ENCODE measurements around the gene ECEL1.
"Not testable (repeated sequence)": the region's sequence is repeated elsewhere in the genome, so short reads cannot be mapped to it uniquely, and the experiment has no call there.

ECEL1 gene

DNA sequence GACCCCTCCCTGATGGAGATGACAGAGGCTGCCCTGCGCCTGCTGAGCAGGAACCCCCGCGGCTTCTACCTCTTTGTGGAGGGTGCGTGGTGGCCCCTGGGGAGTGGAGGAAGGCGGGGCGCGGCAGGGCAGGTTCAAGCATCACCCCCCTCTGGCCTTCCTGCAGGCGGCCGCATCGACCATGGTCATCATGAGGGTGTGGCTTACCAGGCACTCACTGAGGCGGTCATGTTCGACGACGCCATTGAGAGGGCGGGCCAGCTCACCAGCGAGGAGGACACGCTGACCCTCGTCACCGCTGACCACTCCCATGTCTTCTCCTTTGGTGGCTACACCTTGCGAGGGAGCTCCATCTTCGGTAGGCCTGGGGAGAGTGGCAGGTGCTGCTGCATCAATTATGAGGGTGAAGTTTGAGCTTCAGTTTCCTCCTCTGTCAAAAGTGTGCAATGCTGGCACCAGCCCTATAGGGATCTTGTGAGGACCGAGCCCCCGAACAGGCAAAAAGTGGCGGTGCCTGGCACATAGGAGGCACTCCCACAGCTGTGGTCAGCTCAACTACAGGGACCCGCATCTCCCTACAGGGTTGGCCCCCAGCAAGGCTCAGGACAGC, 29.5 kb downstream of the ECEL1 start:
- DNase-seq = no peak

DNA sequence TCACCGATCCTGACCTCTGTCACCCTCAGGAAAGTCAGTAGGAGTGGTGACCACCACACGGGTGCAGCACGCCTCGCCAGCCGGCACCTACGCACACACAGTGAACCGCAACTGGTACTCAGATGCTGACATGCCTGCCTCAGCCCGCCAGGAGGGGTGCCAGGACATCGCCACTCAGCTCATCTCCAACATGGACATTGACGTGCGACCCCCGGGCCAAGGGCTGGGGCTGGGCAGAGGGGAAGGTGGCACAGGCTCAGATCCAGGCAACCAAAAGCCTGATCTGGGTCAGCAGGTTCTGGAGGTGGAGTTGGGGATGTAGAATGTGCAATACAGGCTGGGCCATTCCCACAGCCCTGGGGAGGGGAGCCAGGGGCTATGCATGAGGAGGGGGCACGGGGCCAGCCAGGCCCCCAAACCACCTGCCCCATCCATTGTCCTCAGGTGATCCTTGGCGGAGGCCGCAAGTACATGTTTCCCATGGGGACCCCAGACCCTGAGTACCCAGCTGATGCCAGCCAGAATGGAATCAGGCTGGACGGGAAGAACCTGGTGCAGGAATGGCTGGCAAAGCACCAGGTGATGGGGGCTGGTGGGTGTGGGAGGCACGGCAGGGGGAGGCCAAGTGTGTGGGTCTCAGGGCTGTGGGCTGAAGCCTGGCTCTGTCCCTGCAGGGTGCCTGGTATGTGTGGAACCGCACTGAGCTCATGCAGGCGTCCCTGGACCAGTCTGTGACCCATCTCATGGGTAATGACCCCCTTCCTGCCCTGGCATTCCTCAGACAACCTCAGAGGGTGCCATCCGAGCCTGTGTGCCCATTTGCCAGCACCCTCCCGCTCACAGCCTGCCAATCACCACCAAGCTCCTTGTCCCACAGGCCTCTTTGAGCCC, 30.3 kb downstream of the ECEL1 start:
- DNase-seq = no peak

DNA sequence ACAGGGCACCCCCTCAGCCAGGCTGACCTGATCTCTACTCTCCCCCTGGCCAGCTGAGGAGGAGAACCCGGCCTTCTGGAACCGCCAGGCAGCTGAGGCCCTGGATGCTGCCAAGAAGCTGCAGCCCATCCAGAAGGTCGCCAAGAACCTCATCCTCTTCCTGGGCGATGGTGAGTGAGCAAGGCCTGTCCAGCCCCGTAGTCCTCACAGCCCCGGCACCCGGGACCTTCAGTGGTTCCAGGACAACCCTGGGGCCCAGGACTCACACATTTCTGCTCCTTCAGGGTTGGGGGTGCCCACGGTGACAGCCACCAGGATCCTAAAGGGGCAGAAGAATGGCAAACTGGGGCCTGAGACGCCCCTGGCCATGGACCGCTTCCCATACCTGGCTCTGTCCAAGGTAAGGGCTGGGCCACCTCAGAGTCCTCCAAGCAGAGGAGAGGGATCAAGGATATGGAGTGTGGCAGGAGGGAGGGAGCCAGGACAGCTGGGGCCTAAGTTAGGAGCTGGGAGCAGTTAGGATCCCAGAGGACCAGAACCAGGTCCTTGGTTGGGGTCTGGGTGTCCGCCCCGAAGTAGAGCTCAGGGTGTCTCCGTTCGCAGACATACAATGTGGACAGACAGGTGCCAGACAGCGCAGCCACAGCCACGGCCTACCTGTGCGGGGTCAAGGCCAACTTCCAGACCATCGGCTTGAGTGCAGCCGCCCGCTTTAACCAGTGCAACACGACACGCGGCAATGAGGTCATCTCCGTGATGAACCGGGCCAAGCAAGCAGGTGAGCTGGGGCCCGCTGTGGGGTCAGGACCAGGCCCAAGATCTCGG, 31.1 kb downstream of the ECEL1 start:
- no peak for DNase-seq

DNA sequence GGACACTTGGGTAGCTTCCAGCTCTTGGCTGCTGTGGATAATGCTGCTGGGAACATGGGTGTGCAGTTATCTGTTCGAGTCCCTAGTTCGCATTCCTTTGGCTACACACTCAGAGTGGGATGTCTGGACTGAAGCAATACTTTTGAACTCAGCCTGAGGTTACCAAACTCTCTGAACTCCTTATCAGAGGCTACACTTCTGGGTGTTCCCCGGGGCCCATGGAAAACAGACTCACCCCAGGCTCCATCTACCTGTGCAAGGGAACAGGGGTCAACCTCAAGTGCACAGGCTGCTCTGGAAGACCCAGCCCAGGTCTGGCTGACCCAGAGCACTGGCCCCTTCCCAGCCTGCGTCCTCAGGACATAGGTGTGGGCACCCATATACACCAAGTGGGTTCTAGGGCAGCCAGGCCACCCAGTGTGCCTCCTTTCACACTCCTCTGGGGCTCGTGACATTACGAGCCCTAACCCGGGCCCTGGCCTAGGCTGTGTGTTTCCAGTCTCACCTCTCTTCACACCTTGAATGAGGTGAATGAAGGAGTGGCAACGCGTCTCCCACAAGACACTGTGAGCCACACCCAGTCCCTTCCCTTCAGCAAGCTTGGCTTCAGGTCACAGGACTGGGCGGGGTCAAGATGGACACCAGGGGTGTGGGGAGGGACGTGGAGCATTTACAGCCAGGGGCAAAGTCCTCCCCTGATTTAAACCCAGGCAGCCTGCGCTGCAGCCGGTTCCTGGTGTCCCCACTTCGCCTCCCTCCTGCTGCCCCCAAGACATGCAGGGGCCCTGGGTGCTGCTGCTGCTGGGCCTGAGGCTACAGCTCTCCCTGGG, 32.0 kb downstream of the ECEL1 start, which contains the start of gene ALPI:
TSS of gene ALPI (plus strand) at position 728 of the 830 bp plus-strand sequence. CDS start at position 775, 47 bp downstream.
- DNase-seq = no peak

DNA sequence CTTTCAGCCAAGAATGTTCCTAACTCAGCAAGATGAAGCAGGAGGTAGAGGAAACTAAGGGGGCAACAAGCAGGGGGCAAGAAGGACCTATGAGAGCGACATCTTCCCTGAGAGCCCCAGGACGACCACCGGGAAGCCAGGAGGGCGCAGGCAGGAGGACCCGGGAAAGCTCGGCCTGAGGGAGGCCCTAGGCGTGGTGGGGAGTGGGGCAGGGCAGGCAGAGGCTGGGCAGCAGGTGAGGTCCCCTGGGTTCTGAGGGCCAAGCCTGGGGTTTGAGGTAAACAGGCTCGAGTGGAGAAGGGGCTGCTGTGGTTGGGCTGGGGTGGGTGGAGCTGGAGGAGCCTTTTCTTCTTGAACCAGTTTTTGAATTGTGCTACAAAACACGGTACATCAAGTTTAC, 33.0 kb downstream of the ECEL1 start:
- DNase-seq = no peak

DNA sequence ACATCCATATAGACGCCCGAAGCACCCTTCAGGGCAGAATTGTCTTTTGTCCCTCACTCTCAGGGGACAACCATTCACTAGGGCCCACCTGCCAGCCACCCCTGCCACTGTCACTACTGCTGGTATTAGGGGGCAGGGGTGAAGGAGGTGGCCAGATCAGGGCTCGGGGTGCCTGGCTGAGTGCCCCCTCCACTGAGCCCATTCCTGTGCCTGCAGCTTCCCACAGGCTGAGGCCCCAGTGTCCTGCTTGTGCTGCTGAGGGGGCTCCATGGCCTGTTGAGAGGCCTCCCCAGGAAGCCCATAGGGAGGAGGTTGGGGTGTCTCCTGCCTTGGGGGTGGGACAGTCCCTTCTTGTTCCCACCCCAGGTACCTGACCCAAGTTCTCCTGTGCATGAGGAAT, 36.0 kb downstream of the ECEL1 start:
- DNase-seq = not testable (repeated sequence)

DNA sequence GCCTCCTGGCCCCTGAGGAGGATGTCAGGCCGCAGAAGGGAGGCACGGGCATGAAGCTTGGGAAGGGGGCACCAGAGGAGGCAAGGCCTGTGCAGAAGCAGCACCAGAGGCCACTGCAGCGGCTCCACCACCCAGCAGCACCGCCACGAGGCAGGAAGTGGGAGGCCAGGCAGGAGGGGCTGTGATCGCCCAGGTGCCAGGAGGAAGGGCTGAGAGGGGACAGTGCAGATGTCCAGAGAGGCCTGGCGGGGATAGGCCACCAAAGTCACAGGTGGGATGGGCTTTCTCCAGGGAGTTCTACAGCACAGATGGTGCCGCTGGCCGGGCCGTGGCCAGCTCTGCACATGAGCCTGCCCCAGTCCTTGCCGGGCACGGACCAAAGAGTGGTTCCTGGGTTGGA, 37.7 kb downstream of the ECEL1 start:
- DNase-seq = no peak

DNA sequence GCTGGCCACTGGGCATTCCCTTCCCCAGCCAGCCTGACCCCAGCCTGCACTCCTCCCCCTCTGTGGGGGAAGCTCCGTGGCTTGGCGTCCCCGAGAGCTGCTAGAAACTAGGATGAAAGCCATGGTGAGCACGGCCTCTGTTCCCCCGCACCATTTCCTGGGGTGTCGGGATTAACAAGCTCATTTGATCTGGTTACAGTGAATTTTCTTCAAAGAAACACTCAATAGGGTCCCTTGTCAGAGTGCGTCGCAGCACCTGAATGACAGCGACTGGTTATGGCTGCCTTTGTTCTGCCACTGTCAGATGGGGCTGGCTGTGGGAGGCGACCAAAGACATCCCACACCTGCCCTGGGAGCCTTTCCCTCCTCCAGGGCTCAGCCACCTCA, 39.3 kb downstream of the ECEL1 start:
- no peak for DNase-seq

DNA sequence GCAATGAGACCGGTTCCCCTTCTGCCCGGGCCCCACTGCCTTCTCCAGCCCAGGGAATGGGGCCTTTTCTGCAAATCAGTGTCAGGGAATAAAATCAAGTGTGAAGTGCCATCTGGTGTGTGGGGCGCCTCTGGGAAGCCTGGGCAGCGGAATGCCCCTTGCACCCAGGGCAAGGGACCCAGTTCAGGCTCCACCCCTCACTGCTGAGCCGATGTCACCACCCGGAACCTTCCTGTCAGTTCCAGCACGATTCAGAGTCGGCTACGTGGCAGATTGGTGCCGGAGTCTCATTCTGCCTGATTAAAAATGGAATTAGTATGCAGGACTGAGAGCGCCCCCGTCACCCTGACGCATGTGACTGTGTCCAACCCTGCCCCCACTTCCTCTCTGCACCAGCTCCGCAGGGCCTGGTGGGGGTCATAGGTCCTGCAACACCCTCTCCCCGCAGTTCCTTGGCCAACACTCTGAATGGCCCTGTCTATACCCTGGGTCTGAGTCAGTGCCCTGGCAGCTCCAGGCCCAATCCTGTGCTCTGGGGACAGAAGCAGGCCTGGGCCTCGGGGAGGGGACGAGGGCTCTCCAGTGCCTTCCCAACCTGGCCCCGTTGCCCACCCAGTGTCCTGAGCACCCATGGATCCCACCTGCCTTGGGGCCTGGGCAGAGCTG, 39.9 kb downstream of the ECEL1 start:
- DNase-seq = no peak

DNA sequence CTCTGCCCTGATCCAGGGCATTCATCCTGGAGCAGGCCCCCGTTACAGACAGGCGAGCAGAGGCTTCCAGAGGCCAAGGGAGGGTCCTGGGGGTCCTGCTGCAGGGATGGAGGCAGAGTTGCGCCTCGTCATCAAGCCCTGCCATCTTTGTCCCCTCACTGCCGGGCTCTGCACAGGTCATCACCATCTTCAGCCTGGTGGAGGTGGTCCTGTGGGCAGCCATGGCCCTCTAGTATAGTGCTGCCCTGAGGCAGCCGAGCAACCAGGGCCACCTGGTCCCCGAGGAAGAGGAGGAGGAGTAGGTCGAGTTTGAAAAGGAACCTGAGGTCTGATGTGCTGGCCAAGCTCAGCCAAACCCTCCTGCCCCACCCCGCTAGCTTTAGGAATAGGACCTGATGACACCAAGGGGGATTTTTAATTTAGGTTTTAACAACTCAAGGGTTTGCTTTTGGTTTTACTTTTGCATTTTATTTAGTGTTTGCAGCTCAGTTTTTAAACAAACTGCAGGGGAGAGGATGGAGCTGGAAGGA, 40.5 kb downstream of the ECEL1 start:
- no peak for DNase-seq

DNA sequence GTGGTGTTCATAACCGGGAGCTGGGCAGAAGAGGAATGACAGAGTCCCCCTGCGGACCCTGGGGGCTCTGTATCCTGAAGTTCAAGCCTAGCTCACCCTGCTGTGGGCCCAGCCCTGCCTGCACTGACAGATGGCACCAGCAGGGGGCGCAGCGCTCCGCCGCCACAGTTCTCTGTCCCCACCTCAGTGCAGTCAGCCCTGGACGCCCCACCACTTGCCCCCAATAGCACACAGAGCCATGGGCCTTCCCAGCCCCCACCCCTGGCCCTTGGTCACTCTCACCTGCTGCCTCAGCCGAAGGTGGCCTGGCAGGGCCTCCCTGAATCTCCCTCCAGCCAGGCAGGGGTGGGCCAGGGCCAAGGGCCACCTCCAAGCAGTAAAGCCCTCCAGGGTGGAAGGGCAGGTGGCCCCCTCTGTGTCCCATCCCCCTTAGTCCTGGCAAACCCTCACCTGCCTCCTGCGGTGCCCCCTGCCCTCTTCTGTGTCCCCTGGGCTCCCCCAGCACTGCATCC, 41.3 kb downstream of the ECEL1 start:
- DNase-seq = not testable (repeated sequence)

DNA sequence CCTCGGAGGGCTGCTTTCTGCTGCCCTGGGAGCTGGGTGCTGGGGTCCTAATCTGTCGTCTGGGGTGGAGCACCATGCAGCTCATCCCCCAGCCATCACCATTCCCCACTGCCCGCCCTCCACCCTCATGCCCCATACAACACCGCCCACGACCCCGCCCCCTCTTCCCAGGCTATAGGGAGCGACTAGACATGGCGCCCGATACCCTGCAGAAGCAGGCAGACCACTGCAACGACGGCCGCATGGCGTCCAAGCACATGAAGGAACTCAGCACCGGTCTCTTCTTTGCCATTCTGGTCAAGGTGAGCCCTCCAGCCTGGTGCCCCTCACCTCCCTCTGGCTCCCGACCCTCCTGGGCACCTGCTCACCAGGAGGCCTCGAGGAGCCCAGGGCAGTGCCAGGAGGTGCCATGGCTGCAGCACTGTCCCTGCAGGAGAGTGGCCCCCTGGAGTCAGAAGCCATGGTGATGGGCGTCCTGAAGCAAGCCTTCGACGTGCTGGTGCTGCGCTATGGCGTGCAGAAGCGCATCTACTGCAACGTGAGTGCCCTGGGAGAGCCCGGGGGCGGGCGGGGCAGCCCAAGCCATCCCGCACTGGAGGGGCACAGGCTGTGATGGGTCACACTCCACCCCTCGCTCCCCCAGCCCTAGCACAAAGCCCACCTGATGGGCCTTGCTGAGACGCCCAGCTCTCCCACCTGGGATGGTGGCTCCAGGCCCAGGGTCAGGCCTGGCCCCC, 42.3 kb downstream of the ECEL1 start:
- DNase-seq = not testable (repeated sequence)

DNA sequence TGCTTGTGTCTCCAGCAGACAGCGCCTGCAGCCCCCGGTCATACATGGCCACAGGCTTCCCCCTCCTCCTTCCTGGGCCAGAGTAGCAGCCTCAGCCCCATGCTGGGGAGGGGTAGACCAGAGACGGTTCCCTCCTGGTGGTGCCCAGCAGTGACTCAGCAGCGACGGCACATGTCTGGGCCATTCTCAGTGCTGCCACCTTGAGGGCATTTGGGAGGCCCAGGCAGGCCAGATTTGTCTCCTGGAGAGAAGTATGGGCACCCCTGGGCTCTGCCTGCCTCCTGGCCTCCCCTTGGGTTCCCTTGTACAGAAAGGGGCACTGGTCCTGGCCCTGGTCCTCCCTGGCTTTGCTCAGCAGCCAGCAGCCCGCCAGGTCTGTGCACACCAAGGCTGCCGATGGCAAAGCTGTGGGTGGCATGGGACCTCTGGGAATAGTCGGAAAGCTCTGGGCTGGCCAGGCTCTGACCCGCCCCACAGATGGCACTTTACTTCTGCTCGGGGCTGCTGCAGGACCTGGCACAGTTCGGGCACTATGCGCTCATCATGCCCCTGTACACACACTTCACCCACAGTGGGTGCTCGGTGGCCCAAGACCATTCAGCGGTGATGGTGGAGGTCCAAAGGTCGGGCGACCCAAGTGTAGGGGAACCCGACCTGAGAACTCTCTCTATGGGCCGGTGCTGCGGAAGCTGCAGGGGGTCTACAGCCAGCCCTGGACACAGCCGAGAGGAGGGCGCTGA, 43.1 kb downstream of the ECEL1 start:
- peak; percentile 15 for DNase-seq

DNA sequence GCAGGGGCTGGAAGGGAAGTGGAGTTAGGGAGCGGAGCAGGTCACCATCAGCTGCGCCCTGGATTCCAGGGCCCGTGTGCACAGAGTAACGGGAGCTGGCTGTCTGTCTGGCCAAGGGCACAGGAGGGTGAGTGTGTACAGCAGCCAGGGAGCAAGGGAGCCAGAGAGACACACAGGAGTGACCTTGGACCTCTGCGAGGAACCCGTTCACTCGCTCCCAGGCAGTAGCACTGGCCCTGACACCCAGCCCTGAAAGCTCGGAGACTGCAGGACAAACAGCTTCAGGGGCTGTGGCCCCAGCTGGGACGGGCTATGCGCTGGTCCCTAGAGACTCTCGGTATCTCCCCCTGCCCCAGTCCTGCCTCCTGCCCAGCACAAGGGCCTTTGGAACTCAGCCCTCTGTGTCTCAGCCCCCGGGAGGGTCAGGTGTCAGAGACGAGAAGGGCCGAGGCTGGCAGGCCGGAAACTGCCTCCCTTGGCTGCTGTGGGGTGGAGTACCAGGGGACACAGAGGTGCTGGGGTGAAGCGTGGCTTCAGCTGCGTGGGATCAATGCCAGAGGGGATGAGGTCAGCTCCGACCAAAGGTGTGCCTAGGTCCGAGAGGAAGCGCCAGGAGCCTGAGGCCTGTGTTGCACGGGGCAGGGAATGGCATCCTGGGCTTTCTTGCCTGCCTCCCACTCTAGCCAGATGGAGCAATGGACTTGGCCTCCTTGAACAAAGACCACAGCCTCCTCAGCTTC, 43.8 kb downstream of the ECEL1 start:
- not testable (repeated sequence) for DNase-seq

DNA sequence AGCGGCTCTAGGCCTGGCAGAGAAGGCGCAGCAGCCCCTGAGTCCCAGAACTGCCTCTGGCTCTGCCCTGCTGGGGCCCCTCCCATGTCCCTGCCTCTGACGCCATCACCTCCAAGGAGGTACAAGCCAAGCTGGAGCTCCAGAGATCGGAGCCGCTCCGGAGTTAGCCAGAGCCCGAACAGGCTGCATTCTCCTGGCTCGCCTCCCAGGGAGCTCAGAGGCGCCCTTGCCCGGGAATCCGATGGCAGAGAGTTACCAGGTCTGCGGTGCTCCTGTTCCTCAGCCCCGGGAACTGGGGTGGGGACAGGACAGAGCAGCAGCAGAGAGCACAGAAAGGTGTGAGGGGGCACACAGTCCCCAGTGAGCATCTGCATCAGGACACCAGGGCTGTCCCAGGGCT, 44.6 kb downstream of the ECEL1 start:
- DNase-seq = not testable (repeated sequence)

DNA sequence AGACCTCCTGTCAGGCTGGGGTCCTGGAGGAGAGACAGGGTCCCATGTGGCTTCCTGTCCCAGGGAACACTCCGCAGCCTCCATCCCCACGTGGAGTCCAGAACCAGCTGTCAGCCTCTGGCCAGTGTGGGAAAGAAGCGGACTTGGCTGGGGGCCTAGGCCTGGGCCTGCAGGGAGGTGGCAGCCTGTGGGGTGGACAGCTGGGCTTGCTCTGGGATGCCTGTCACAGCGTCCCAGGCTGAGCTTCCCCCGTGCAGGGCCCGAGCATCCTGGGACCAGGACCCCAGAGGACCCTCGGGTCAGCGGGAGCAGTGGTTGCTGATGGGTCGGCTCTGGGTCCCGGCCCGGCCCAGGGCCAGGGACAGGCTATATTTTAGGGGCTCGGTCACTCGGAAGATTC, 45.2 kb downstream of the ECEL1 start:
- not testable (repeated sequence) for DNase-seq

DNA sequence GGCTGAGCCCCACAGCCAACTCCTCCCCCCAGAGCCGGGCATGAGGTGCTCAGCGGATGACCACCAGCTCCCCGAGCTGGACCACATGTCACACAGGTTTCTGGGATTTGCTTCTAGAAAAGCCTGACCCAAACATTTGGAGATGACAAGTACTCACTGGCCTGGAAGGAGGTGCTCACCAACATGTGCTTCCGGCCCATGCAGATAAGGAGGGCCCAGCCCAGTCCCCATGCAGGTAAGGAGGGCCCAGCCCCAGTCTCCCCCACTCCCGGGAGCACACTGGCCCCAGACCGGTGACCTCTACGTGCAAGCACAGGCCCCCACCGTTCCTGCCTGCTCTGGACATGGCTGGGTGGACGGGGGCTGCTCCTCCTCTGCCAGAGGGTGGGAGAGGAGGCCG, 45.7 kb downstream of the ECEL1 start:
- DNase-seq = not testable (repeated sequence)

DNA sequence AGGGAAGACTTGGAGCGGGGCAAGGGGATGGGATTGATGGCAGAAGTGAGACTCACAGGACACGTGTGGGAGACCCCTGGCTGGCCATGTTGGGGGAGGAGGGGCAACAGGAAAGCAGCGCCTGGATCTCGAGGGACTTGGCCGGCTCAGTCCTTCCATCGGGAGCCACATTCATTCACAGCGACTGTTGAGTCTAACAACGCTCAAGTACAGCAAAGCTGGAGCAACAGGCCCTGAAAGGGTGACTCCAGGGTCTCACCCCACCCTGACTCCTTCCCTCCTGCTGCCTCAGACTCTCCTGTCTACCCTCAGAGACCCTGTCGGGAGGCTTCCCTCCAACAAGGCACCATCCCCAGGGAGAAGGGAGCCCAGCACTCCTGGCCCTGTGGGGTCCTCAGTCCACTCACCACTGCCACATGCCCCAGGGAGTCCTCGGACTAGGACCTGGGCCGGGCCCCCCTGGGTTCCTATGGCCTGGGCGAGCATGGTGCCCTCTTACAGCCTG, 46.4 kb downstream of the ECEL1 start:
- no peak for DNase-seq
